Stomach (tissue), 4 donors: ENCODE measurements around the gene TSEN54.

Experiments used
- CTCF ChIP-seq, 7 experiments: fragments of 450-650 bp in 4 of 7; fragments of 200-600 bp in 3 of 7; sonication (generic) in 3 of 7; IDR thresholded peaks; one replicate each; pipeline ENCODE4 v1.5.1; 2016 to 2019; ENCODE audit warnings: antibody characterized with exemption in 7 of 7, control low read depth in 2 of 7, mild to moderate bottlenecking in 1 of 7
- EP300 ChIP-seq: sonication (generic); formaldehyde crosslinking; IDR thresholded peaks from one replicate; pipeline ENCODE4 v1.6.1; 2017; ENCODE audit warnings: antibody characterized with exemption

- TF ChIP-seq CTCF (IDR thresholded peaks at IDR 0.05): no peak
- TF ChIP-seq EP300: no peak
Observed at GRCh38 chr17:75490173-75490743, 26.1 kb upstream of the TSEN54 start.
